T-helper 2 cell treated with Interferon-gamma antibody and Interleukin-4, amounts not matched to agents 100 ng/mL and 5 ng/mL, for 36 hours (primary cell): ENCODE results near the gene WFDC11. TPM values are rescaled to one million over a fixed set of nuclear protein-coding genes. Genes with fewer than 3 reads are reported as not detected.

Experiments
- intact Hi-C: fragments of 100-400 bp; cut with micrococcal nuclease; formaldehyde crosslinking; loops from one replicate; pipeline ENCODE4 v1.15.1; 2023
- total RNA-seq: library from RNA; stranded (reverse); gene quantifications from 2 replicates; pipeline ENCODE4 v1.2.3, GENCODE V29; 2022

The WFDC11 gene
- total RNA-seq, 1 donor from 2014 or later, result not detected

DNA sequence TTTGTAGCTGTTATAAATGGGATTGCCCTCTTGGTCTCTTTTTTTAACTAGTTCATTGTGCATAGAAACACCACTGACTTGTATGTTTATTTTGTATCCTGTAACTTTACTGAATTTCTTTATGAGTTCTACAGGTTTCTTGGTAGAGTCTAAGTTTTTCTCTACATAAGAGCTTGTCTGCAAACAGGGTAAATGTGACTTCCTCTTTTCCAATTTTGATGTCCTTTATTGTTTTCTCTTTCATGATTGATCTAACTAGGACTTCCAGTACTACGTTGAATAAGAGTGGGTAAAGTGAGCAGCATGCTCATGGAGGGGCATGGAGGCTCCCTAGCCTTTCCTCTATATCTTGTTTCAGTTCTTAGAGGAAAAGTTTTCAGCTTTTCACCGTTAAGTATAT is 43.5 kb downstream of the WFDC11 start:
- intact Hi-C loops, result no loop called here

DNA sequence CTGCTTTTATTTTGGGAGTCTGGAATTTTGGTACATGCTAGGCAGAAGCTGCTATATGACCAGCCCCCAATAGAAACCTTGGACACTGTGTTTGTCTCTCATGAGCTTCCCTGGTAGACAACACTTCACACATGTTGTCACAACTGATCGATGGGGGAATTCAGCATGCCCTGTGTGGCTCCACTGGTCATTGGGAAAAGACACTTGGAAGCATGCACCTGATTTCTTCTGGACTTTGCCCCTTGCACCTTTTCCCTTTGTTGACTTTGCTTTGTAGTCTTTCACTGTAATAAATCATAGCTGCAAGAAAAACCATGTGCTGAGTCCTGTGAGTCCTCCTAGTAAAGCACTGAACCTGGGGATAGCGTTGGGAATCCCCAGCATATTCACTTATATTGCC is 48.4 kb downstream of the WFDC11 start:
- intact Hi-C loops, result no loop called here

DNA sequence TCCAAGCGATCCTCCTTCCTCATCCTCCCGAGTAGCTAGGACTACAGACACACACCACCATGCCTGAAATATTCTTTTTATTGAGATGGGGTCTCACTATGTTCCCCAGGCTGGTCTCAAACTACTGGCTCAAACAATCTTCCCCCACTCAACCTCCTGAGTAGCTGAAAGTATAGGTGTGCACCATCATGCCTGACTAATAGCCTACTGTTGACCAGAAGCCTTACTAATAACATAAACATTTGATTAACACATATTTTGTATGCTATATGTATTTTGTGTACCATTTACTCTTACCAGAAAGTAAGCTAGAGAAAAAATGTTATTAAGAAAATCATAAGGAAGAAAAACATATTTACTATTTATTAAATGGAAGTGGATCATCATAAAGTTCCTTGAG is 52.4 kb downstream of the WFDC11 start:
- intact Hi-C loops, result no loop called here

DNA sequence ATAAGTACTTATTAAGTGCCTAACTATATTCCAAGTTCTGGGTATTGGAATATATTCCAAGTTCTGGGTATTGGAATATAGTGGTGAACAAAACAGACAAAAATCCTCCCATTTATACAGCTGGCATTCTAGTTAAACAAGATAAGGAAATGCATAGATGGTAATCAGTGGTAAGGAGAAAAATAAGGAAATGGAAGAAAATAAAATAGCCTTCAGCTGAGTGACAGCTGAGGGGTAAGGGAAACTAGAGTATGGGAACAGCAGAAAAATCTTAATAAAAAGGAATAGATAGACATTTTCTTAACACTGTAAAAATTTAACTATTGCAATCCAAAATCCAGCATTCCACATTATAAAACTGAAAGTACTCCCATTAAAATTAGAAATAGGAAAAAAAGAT is 57.7 kb downstream of the WFDC11 start:
- intact Hi-C loops, result no loop called here

DNA sequence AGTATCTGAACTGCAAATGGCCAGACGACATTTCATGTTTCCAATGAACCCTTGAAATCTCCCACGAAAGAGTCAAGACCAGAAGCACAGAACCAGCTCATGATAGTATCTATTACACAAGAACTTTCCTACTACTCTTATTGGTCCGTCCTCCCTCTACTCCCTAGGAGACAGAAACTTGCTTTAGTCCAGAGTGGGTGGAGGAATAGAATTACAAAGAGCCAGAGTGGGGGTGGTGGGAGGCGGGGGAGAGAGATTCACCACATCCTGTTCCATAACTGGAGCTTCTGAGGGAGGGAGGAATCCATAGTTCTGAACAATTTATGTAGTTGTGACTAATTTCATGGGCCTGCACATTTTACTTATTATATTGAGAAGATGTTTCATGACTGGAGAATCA is 59.0 kb downstream of the WFDC11 start:
- intact Hi-C loops, result no loop called here

DNA sequence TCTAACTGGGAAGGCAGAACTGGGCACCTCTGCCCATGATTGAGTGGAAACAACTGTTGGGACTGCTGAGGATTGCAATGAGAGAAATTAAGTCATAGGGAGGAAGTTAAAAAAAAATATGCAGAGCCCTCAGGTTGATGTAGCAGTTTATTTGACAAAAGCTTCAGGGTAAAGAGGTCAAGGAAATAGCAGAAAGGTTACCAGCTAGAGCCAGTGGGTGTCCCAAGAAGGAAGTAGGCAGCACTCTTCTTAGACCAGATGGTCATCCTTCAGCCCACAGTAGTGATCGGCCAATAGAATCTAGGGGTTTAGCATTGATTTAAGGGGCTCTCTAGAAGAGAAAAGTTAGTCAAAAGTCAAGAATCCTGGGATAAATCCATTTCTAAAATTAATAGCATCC is 62.2 kb downstream of the WFDC11 start:
- intact Hi-C loops, result no loop called here

Other genes with a start within 250 kb of the WFDC11 start
- 0.52 TPM in 1 of 2 replicates, not detected in the other for gene WFDC2, start 200.5 kb downstream of the WFDC11 start, total RNA-seq
- not detected in 2 replicates for gene SPINT3, start 154.6 kb downstream of the WFDC11 start, total RNA-seq
- not detected in 2 replicates for gene WFDC6, start 130.8 kb downstream of the WFDC11 start, total RNA-seq
- not detected in 2 replicates for gene EPPIN, start 122.8 kb downstream of the WFDC11 start, total RNA-seq
- not detected in 2 replicates for gene WFDC8, start 91.0 kb downstream of the WFDC11 start, total RNA-seq
- gene WFDC10A, start 40.5 kb downstream of the WFDC11 start, total RNA-seq, result not detected in 2 replicates
- not detected in 2 replicates for gene WFDC9, start 39.0 kb downstream of the WFDC11 start, total RNA-seq
- gene WFDC13, start 31.8 kb upstream of the WFDC11 start, total RNA-seq, result not detected in 2 replicates
- gene WFDC10B, start 34.8 kb upstream of the WFDC11 start, total RNA-seq, result not detected in 2 replicates
- not detected in 2 replicates for gene SPINT4, start 52.1 kb upstream of the WFDC11 start, total RNA-seq
- gene WFDC3, start 121.6 kb upstream of the WFDC11 start, total RNA-seq, result not detected in 2 replicates
- 30.3 and 31.8 TPM in 2 replicates for gene DNTTIP1, start 121.7 kb upstream of the WFDC11 start, total RNA-seq
- gene UBE2C, start 142.4 kb upstream of the WFDC11 start, total RNA-seq, result 181 and 183 TPM in 2 replicates
- gene TNNC2, start 157.1 kb upstream of the WFDC11 start, total RNA-seq, result 0.36 TPM in 1 of 2 replicates, not detected in the other
- 1.7 and 1.8 TPM in 2 replicates for gene SNX21, start 163.6 kb upstream of the WFDC11 start, total RNA-seq
- 36.6 and 37.1 TPM in 2 replicates for gene ACOT8, start 187.2 kb upstream of the WFDC11 start, total RNA-seq
- gene ZSWIM3, start 187.4 kb upstream of the WFDC11 start, total RNA-seq, result 6.4 and 7.1 TPM in 2 replicates
- 9.8 and 10.7 TPM in 2 replicates for gene ZSWIM1, start 211.0 kb upstream of the WFDC11 start, total RNA-seq
- gene SPATA25, start 217.4 kb upstream of the WFDC11 start, total RNA-seq, result 0.52 and 1.0 TPM in 2 replicates
- 1.4 and 2.1 TPM in 2 replicates for gene NEURL2, start 221.0 kb upstream of the WFDC11 start, total RNA-seq
- 55.1 and 60.4 TPM in 2 replicates for gene CTSA, start 221.1 kb upstream of the WFDC11 start, total RNA-seq
- 1.5 and 1.8 TPM in 2 replicates for gene PLTP, start 241.9 kb upstream of the WFDC11 start, total RNA-seq